GM10847 (cell line): ENCODE results near the gene BMAL1.

Experiments
- POLR2A ChIP-seq: IDR thresholded peaks from 2 replicates; pipeline ENCODE4 v1.6.1; 2011; ENCODE audit not compliant: insufficient read length; ENCODE audit errors: extremely low read depth

BMAL1 gene

DNA sequence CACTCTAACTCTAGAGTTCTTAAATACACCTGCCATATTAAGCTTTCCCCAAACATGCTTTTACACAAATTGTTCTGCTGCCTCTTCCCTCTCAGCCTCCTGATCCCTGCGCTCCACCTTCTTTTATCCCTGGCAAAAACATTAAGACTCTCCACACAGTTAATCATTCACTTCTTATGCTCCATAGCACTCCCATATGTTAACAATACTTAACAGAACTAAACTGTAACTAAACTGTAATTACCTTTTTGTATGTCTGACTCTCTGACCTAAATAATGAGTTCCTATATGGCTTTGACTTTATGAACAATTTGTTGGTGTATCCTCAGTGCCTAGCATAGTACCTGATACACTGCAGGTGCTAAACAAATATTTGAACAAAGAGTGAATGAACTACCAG is 113.6 kb downstream of the BMAL1 start:
- TF ChIP-seq POLR2A, result no peak

DNA sequence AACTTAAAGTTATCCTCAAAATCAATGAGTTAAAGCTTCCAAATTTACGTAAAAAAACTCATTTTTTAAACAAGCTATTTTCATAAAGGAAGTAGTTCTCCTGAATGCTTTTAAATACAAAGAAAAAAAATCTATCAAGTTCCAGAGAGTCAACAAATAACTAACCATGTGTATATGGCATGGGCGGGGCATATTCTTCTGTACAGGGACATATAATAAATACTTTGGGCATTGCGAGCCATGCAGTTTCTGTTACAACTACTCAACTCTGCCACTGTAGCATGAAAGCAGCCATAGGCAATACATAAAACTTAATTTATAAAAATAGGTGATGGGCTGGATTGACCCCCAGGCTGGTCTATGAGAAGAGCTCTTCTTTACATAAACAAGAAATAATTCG is 127.6 kb downstream of the BMAL1 start:
- no peak for TF ChIP-seq POLR2A

DNA sequence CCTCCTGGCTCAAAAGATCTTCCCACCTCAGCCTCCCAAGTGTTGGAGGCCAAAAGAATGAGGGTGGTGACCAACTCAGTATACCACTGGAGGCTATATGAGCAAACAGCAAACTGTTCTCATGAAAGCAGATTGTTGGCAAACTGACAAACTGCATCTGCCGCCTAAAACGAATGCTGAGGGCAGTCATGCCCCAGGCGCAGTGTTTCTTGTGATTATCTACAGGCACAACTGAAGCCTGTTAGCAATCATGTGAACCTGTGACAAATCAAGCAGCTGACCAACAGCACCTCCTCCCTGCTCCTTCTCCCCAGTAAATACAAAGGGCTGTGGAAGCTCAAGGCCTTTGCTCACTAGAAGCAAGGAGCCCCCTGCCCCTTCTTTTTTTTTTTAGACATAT is 137.6 kb downstream of the BMAL1 start:
- TF ChIP-seq POLR2A, result no peak

DNA sequence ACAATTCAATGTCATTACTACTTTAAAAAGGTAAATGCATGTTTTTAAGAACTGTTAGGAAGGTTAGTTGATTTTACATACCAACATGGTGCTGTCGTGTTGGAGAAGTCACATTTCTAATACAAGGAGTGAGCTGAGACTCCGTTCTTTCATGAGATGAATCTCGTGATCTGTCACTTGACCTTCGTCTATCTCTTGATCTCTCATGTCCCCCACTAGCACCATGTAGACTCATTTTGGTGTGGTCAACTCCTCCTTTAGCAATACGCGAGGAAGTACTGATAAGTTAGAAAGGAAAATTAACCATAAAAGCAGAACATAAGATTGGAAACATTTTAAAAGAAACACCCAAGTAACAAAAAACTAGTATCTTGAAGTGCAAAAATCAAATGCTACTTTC is 144.0 kb downstream of the BMAL1 start:
- TF ChIP-seq POLR2A, result no peak

DNA sequence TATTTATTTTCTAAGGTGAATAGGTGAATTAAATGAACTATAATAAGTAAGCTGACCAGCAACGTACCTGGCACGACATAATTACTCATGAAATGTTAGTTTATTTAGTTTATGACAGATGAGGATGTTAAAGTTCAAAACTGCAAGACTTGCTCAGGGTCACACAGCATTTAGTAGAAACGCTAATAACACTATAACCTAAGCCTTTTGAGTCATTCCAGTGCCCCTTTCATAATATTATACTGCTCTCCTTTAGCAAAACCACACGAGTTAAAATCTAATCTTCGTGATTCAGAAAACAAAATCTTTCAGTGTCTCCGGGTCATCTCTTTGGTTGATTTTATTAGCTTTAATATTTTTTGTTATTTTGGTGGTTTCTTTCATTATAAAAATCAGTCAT is 145.8 kb downstream of the BMAL1 start:
- TF ChIP-seq POLR2A, result no peak

DNA sequence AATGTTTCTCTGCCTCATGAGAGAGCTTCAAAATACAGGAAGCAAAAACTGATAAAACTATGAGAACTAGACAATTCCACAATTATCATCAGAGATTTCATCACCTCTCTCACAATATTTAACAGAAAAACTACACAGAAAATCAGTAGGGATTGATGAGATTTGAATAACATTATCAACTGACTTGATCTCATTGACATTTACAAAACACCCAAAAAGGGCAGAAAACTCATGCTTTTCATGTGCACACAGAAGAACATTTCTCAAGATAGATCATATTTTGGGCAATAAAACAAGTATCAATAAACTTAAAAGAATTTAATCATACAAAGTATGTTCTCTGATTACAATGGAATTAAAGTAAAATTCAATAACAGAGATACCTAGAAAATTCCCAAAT is 149.8 kb downstream of the BMAL1 start:
- no peak for TF ChIP-seq POLR2A

DNA sequence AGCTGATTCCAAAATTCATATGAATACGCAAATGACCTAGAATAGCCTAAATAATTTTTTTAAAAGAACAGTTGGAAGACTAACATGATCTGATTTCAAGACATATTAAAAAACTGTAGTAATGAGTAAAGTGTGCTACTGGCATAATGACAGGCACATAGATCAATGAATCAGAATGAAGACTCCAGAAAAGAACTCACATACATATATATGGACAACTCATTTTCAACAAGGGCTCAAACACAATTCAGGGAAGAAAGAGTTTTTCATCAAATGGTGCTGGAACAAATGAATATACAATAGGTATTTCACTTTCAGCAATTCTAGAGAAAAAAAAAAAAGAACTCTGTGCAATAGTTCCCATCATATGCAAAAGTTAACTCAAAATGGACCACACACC is 151.7 kb downstream of the BMAL1 start:
- TF ChIP-seq POLR2A, result no peak

DNA sequence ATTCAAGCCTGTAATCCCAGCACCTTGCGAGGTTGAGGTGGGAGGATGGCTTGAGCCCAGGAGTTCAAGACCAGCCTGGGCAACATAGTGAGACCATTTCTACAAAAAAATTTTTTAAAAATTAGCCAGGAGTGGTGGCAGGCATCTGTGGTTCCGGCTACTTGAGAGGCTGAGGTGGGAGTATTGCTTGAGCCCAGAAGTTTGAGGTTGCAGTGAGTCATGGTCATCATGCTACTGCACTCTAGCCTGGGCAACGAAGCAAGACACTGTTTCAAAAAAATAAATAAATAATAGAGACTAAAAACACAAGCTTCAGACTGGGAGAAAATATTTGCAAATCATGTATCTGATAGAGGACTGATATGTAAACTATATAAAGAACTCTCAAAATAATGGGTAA is 152.2 kb downstream of the BMAL1 start:
- no peak for TF ChIP-seq POLR2A

DNA sequence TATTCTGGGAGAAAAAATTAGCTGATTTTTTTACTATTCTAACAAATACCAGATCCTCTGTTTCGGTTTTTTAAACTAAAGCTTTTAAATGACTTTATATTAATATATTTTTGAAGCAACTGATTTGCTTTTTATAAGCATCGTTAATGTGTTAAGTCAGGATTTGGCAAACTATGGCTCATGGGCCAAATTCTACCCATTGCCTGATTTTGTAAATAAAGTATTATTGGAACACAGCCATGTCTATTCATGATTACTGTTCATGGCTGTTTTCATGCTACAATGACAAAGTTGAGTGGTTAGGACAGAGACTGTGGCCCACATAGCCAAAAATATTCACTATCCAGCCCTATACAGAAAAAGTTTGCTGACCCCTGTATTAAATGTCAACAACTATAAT is 155.8 kb downstream of the BMAL1 start:
- TF ChIP-seq POLR2A, result no peak

DNA sequence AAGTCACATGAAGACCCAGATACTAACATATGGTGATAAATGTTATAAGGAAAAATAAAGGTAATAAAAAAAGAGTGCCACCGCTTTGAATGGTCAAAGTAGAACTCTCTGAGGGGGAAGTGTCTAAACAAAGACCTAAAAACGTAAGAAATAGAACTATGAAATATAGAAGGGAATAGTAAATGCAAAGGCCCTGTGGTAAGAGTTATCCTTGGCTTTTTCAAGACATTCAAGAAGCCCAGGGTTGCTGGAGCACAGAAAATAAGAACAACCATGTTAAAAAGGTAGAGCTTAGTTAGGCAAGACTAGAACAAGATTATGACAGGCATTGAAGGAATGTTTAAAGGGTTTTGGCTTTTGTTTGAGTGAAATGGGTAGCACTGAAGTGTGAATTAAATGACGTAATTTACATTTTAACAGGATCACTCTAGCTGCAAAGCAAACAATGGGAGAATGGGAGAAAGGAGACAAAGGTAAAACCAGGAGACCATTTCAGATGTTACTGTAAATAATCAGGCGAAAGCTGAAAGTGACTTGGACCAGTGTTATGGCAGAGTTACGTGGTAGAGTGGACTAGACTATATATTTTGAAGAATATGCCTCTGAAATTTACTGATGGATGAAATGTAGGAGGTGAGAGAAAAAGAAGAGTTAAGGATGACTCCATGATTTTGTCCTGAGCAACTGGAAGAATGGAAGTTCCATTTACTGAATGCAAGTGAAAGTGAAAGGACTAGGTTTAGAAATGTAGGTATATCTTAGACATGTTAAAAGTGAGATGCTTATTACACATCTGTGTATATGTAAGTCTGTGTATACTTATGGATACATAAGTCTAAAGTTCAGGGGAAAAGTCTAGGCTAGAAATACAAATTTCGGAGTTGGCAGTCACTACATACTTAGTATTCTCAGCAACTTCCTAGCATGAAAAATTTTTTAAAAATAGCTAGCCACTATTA is 156.9 kb downstream of the BMAL1 start:
- no peak for TF ChIP-seq POLR2A
